H7 (cell line): Measurements from ENCODE around the gene KCNE2. TPM values are rescaled to one million over a fixed set of nuclear protein-coding genes. Genes with fewer than 3 reads are reported as not detected.

Experiments used
- DNase-seq: peaks from one replicate; pipeline ENCODE4 v3.0.0; 2012
- H3K27me3 ChIP-seq: 2 replicates; pipeline ENCODE4 v1.6.0; 2011; ENCODE audit warnings: mild to moderate bottlenecking, low read length; ENCODE audit not compliant: control insufficient read depth, insufficient read depth
- H3K36me3 ChIP-seq: replicated peaks from 2 replicates; pipeline ENCODE4 v1.5.1; 2011; ENCODE audit warnings: low read length; ENCODE audit not compliant: control insufficient read depth, insufficient read depth
- H3K4me3 ChIP-seq: 2 replicates; pipeline ENCODE4 v1.5.1; 2011; ENCODE audit warnings: low read depth, mild to moderate bottlenecking, control low read depth, low read length, moderate library complexity; ENCODE audit not compliant: insufficient read depth
- total RNA-seq: library from RNA; depleted of rRNA; stranded (reverse); fragments of >200 nt; shearing (Covaris generic); gene quantifications from 2 replicates; pipeline ENCODE4 v1.2.3, GENCODE V29; 2014; rRNA removed

KCNE2 gene
- not detected in 2 replicates for total RNA-seq

- Histone ChIP-seq H3K36me3 (no peaks in the 10 kb centered on the region), H3K27me3 (no peaks in the 10 kb centered on the region), H3K4me3 (no peak within 1 kb of the TSS)
- DNase-seq = no peak
These were observed at the start of gene KCNE2 for GRCh38 chr21:34363733-34364132. TSS of gene KCNE2 (plus strand) at chr21:34364006. CDS start at chr21:34370479, 6,473 bp downstream.

GRCh38 chr21:34319585-34319984 lies 44.2 kb upstream of the KCNE2 start:
- no peak for DNase-seq
- H3K27me3 ChIP-seq = no peaks in the 10 kb centered on the region
- no peaks in the 10 kb centered on the region for H3K36me3 ChIP-seq
- H3K4me3 ChIP-seq = no peak overlapping the region

- no peaks in the 10 kb centered on the region for H3K27me3 ChIP-seq
- no peak for DNase-seq
- no peak overlapping the region for H3K4me3 ChIP-seq
- no peaks in the 10 kb centered on the region for H3K36me3 ChIP-seq
These were observed 43.8 kb upstream of the KCNE2 start for GRCh38 chr21:34320011-34320410.

GRCh38 chr21:34330055-34330454 lies 33.8 kb upstream of the KCNE2 start:
- Histone ChIP-seq H3K36me3 (no peaks in the 10 kb centered on the region), H3K4me3 (no peak overlapping the region), H3K27me3 (no peaks in the 10 kb centered on the region)
- no peak for DNase-seq

GRCh38 chr21:34331726-34332125 lies 32.1 kb upstream of the KCNE2 start:
- Histone ChIP-seq H3K36me3 (no peaks in the 10 kb centered on the region), H3K4me3 (no peak overlapping the region), H3K27me3 (no peaks in the 10 kb centered on the region)
- DNase-seq = no peak

GRCh38 chr21:34332347-34332746 lies 31.5 kb upstream of the KCNE2 start:
- H3K36me3 ChIP-seq = no peaks in the 10 kb centered on the region
- DNase-seq = no peak
- no peak overlapping the region for H3K4me3 ChIP-seq
- no peaks in the 10 kb centered on the region for H3K27me3 ChIP-seq

- Histone ChIP-seq H3K27me3 (no peaks in the 10 kb centered on the region), H3K36me3 (no peaks in the 10 kb centered on the region), H3K4me3 (no peak overlapping the region)
- DNase-seq = no peak
These were observed 30.6 kb upstream of the KCNE2 start for GRCh38 chr21:34333121-34333739.

GRCh38 chr21:34335316-34335715 lies 28.5 kb upstream of the KCNE2 start:
- no peaks in the 10 kb centered on the region for H3K27me3 ChIP-seq
- DNase-seq = no peak
- no peak overlapping the region for H3K4me3 ChIP-seq
- H3K36me3 ChIP-seq = no peaks in the 10 kb centered on the region; the same call in 1 of the 2 replicates

GRCh38 chr21:34336245-34336644 lies 27.6 kb upstream of the KCNE2 start:
- Histone ChIP-seq H3K36me3 (no peaks in the 10 kb centered on the region; the same call in 1 of the 2 replicates), H3K4me3 (no peak overlapping the region), H3K27me3 (no peaks in the 10 kb centered on the region)
- no peak for DNase-seq

- Histone ChIP-seq H3K4me3 (no peak overlapping the region), H3K36me3 (no peaks in the 10 kb centered on the region; the same call in 1 of the 2 replicates), H3K27me3 (no peaks in the 10 kb centered on the region)
- no peak for DNase-seq
These were observed 26.9 kb upstream of the KCNE2 start for GRCh38 chr21:34336756-34337391.

- Histone ChIP-seq H3K4me3 (no peak overlapping the region), H3K36me3 (no peaks in the 10 kb centered on the region; the same call in 1 of the 2 replicates), H3K27me3 (no peaks in the 10 kb centered on the region)
- DNase-seq = no peak
These were observed 26.1 kb upstream of the KCNE2 start for GRCh38 chr21:34337741-34338140.

- Histone ChIP-seq H3K36me3 (no peaks in the 10 kb centered on the region; the same call in 1 of the 2 replicates), H3K27me3 (no peaks in the 10 kb centered on the region), H3K4me3 (no peak overlapping the region)
- no peak for DNase-seq
These were observed 25.6 kb upstream of the KCNE2 start for GRCh38 chr21:34338226-34338625.

- no peak overlapping the region for H3K4me3 ChIP-seq
- no peak for DNase-seq
- H3K36me3 ChIP-seq = no peaks in the 10 kb centered on the region; the same call in 1 of the 2 replicates
- H3K27me3 ChIP-seq = no peaks in the 10 kb centered on the region
These were observed 23.7 kb upstream of the KCNE2 start for GRCh38 chr21:34340061-34340460.

- H3K36me3 ChIP-seq = no peaks in the 10 kb centered on the region; the same call in 1 of the 2 replicates
- H3K4me3 ChIP-seq = no peak overlapping the region
- DNase-seq = no peak
- H3K27me3 ChIP-seq = no peaks in the 10 kb centered on the region
These were observed 21.3 kb upstream of the KCNE2 start for GRCh38 chr21:34342476-34342875.

- Histone ChIP-seq H3K4me3 (no peak overlapping the region), H3K27me3 (no peaks in the 10 kb centered on the region), H3K36me3 (no peaks in the 10 kb centered on the region; the same call in 1 of the 2 replicates)
- no peak for DNase-seq
These were observed 20.5 kb upstream of the KCNE2 start for GRCh38 chr21:34343347-34343746.
